K562 (cell line): ENCODE results near the gene TSPAN18. TPM values are rescaled to one million over a fixed set of nuclear protein-coding genes. Genes with fewer than 3 reads are reported as not detected.

Experiments
- ATAC-seq: fragments of 200-7000 bp; cut with Tn5 transposase; 3 replicates; pipeline ENCODE4 v1.9.1; 2020; ENCODE audit warnings: moderate library complexity
- BruUV-seq: library from RNA; stranded (reverse); fragments of 400-500 nt; replicated peaks from 2 replicates; lab custom pipeline; 2021; lab: Mats Ljungman, UMichigan
- CTCF ChIA-PET: fragments of 300-600 bp; formaldehyde crosslinking; extraction: SDS; loops from one replicate; lab custom pipeline; 2021; ENCODE audit warnings: low intra/inter-chr PET ratio; lab: Yijun Ruan, JAX
- POLR2A ChIA-PET: fragments of 300-600, 350-650 bp; sonication (Branson Sonifier 250); formaldehyde crosslinking; extraction: SDS; loops from one replicate; lab custom pipeline; 2021; ENCODE audit warnings: antibody characterized with exemption, inconsistent platforms; lab: Yijun Ruan, JAX
- DNase-seq, 4 experiments: peaks; one replicate each; pipeline versions ENCODE4 v3.0.0 to v3.0.0-alpha.2; 2011 to 2018; ENCODE audit warnings: low spot score in 3 of 4, mixed read lengths in 3 of 4; ENCODE audit errors: extremely low read depth in 1 of 4
- FAIRE-seq: peaks from 2 replicates; lab custom pipeline; 2011; peaks lifted over from hg19 to GRCh38; lab: Jason Lieb, UNC
- H2AFZ ChIP-seq: 2 replicates; pipeline ENCODE4 v1.6.0; 2011; ENCODE audit warnings: low read depth, low read length, control low read depth, inconsistent platforms
- H3K27ac ChIP-seq: fragments of 200-600 bp; 3 replicates; pipeline ENCODE4 v1.8.0; 2011; ENCODE audit warnings: low read depth, mild to moderate bottlenecking, control low read depth, inconsistent platforms, low read length, moderate library complexity, mixed read lengths; ENCODE audit errors: extremely low read depth
- H3K27me3 ChIP-seq, 2 experiments: fragments of 300-600 bp in 1 of 2; 2 replicates in 1 of 2; 3 replicates in 1 of 2; pipeline versions ENCODE4 v1.6.0 to v1.8.0; 2011; ENCODE audit warnings: inconsistent platforms in 2 of 2, low read length in 2 of 2, mild to moderate bottlenecking in 1 of 2, mixed read lengths in 1 of 2, moderate library complexity in 1 of 2; ENCODE audit not compliant: control insufficient read depth in 2 of 2, insufficient read depth in 2 of 2
- H3K36me3 ChIP-seq: fragments of 300-600 bp; 3 replicates; pipeline ENCODE4 v1.8.0; 2011; ENCODE audit warnings: mild to moderate bottlenecking, low read length, inconsistent platforms; ENCODE audit not compliant: control insufficient read depth, insufficient read depth
- H3K4me1 ChIP-seq, 2 experiments: fragments of 200-600 bp in 1 of 2; replicated peaks in 1 of 2; 2 replicates in 1 of 2; 3 replicates in 1 of 2; pipeline versions ENCODE4 v1.5.1 to v1.8.0; 2011; ENCODE audit warnings: inconsistent platforms in 2 of 2, low read length in 2 of 2, mild to moderate bottlenecking in 1 of 2, mixed read lengths in 1 of 2, moderate library complexity in 1 of 2; ENCODE audit not compliant: control insufficient read depth in 2 of 2, insufficient read depth in 2 of 2
- H3K4me2 ChIP-seq: 2 replicates; pipeline ENCODE4 v1.6.1; 2011; ENCODE audit warnings: low read length, control low read depth, inconsistent platforms, mixed read lengths; ENCODE audit not compliant: insufficient read depth
- H3K4me3 ChIP-seq: fragments of 200-600 bp; sonication (generic), shearing (Covaris generic); 2 replicates; pipeline ENCODE4 v1.5.1; 2016; ENCODE audit warnings: control low read depth, inconsistent platforms
- H3K79me2 ChIP-seq: fragments of 200-600 bp; 3 replicates; pipeline ENCODE4 v1.8.0; 2011; ENCODE audit warnings: low read length, inconsistent platforms; ENCODE audit not compliant: control insufficient read depth, insufficient read depth
- H3K9ac ChIP-seq, 2 experiments: 2 replicates each; pipeline versions ENCODE4 v1.6.0 to v1.6.1; 2011; ENCODE audit warnings: low read depth in 2 of 2, low read length in 2 of 2, control low read depth in 1 of 2, inconsistent platforms in 1 of 2, mild to moderate bottlenecking in 1 of 2, mixed read lengths in 1 of 2; ENCODE audit not compliant: insufficient read depth in 1 of 2
- H3K9me1 ChIP-seq: one replicate; pipeline ENCODE4 v1.6.0; 2011; ENCODE audit warnings: inconsistent platforms, mild to moderate bottlenecking, low read length, moderate library complexity; ENCODE audit not compliant: control insufficient read depth, insufficient read depth
- H3K9me3 ChIP-seq: replicated peaks from 2 replicates; pipeline ENCODE4 v1.5.1; 2011; ENCODE audit warnings: low read depth, low read length, inconsistent platforms; ENCODE audit not compliant: control insufficient read depth, insufficient read depth
- H4K20me1 ChIP-seq: replicated peaks from 2 replicates; pipeline ENCODE4 v1.6.1; 2011; ENCODE audit warnings: low read length, inconsistent platforms, mixed read lengths; ENCODE audit not compliant: control insufficient read depth, insufficient read depth
- ATF3 ChIP-seq, 2 experiments: fragments of 450-650 bp in 1 of 2; sonication (generic) in 1 of 2; formaldehyde crosslinking in 1 of 2; IDR thresholded peaks in 1 of 2; conservative IDR thresholded peaks in 1 of 2; 2 replicates each; pipeline versions ENCODE4 v1.6.1 to v1.8.1; 2016 to 2023; ENCODE audit warnings: mild to moderate bottlenecking in 2 of 2, moderate library complexity in 2 of 2, inconsistent platforms in 1 of 2, missing genetic modification reagents in 1 of 2
- C11orf30 ChIP-seq: fragments of 450-650 bp; IDR thresholded peaks from 2 replicates; pipeline ENCODE4 v1.6.1; 2016; ENCODE audit warnings: low read depth, mild to moderate bottlenecking
- GATAD2A ChIP-seq: fragments of 450-650 bp; IDR thresholded peaks from 2 replicates; pipeline ENCODE4 v1.6.1; 2017
- KLF10 ChIP-seq: fragments of 250-450 bp; sonication (Bioruptor Pico); IDR thresholded peaks from 2 replicates; pipeline ENCODE4 v1.6.1; 2021; ENCODE audit warnings: matching md5 sums
- PCBP2 ChIP-seq: fragments of 200-400 bp; formaldehyde crosslinking; IDR thresholded peaks from 2 replicates; pipeline ENCODE4 v1.6.1; 2018; ENCODE audit warnings: low read length, low read depth, mild to moderate bottlenecking, moderate library complexity; ENCODE audit not compliant: poor library complexity, severe bottlenecking
- ZNF175 ChIP-seq: fragments of 200-800 bp; sonication (Bioruptor generic); IDR thresholded peaks from 2 replicates; pipeline ENCODE4 v1.6.1; 2016; ENCODE audit warnings: low read depth, mild to moderate bottlenecking, missing genetic modification characterization, missing compliant biosample characterization
- WGBS: fragments of 100-300 bp; shearing (Covaris generic); methylation state at CpG from one replicate; pipeline ENCODE4 v1.1.6; 2016; ENCODE audit warnings: low coverage, mixed read lengths; ENCODE audit not compliant: insufficient coverage; ENCODE audit errors: missing lambda C conversion rate; 5-methylcytosine and 5-hydroxymethylcytosine counted together
- in situ Hi-C: fragments of 300-500 bp; cut with MboI; formaldehyde crosslinking; loops from 4 replicates; pipeline ENCODE4 v1.15.0; 2018; ENCODE audit warnings: inconsistent platforms, mixed read lengths
- intact Hi-C: fragments of 100-400 bp; cut with micrococcal nuclease; formaldehyde crosslinking; loops from 2 replicates; pipeline ENCODE4 v1.14.2; 2022
- polyA plus RNA-seq, 8 experiments: library from polyadenylated mRNA; depleted of rRNA in 4 of 8; stranded (reverse) in 5 of 8; unstranded in 3 of 8; fragments of >200 nt; fragmentation: Nextera tagmentation in 2 of 8; fragmentation: Illumina TruSeq in 1 of 8; extraction: Ambion mirVana in 2 of 8; extraction: Trizol in 1 of 8; gene quantifications; 2 replicates each; pipeline versions ENCODE4 v1.2.1 to v1.2.3, GENCODE V29; 2011 to 2014; ENCODE audit warnings: inconsistent platforms in 1 of 8, missing spikeins in 1 of 8
- total RNA-seq, 7 experiments: library from RNA; depleted of rRNA in 6 of 7; stranded (reverse); fragments of >200 nt in 6 of 7; fragmentation: Illumina TruSeq in 2 of 7; extraction: Trizol in 2 of 7; gene quantifications; 2 replicates each; pipeline versions ENCODE4 v1.2.1 to v1.2.3, GENCODE V29; 2011 to 2021; ENCODE audit warnings: low replicate concordance in 1 of 7

Gene TSPAN18
- total and polyA plus RNA-seq, 9 of the 15 experiments (the other 6 are each of a cell fraction or from before 2014, with no cell fraction given), result 0.17 to 0.35 (median 0.22) TPM; not detected in 4

DNA sequence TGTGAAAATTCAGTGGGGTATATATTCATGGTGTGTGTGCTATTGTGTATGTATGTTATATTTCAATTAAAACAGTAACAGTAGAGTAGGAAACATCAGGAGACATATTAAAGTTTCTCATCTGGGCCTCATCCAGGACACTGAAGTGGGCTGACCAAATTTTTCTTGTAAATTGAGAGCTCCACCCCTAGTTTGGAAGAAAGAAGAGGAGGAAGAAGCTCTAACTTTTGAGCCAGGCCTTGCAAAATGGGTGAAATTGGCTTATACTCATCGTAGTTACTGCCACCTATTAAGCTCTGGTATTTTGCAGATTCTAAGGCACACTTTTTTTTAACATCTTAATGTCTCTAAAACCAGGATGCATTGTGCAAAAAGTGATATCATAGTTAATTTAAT, 33.7 kb downstream of the TSPAN18 start:
- H3K27me3 ChIP-seq, result peaks cover 0 to 15% of the 10 kb centered on the region in 2 experiments; a peak in 3 of 5 replicates
- BruUV-seq, result no TSS peak

More for the DNA sequence above, 33.7 kb downstream of the TSPAN18 start:
- FAIRE-seq, result no peak
- no peak overlapping the region for H3K4me2 ChIP-seq
- intact Hi-C loops, result no loop called here
- ChIA-PET POLR2A (no interaction called here), CTCF (no interaction called here)
- no peaks in the 10 kb centered on the region for H3K36me3 ChIP-seq
- H3K9me1 ChIP-seq, result no peaks in the 10 kb centered on the region
- H3K9ac ChIP-seq, result no peak overlapping the region
- H3K27ac ChIP-seq, result no peak overlapping the region
- in situ Hi-C loops, result no loop called here
- no peaks in the 10 kb centered on the region for H3K79me2 ChIP-seq
- H2AFZ ChIP-seq, result no peak overlapping the region
- H3K9me3 ChIP-seq, result no peaks in the 10 kb centered on the region; the same call in 1 of the 2 replicates
- H4K20me1 ChIP-seq, result peaks cover 7% of the 10 kb centered on the region; the same call in 1 of the 2 replicates
- peaks cover 0 to 3% of the 10 kb centered on the region in 2 experiments; a peak in 2 of 5 replicates for H3K4me1 ChIP-seq
- no peak overlapping the region for H3K4me3 ChIP-seq
- no peak for ATAC-seq
- WGBS, result 13% methylated on average over 1 of the region's 1 CpG
- no peak for TF ChIP-seq KLF10 (CRISPR knock-in tag)
- no peak for TF ChIP-seq C11orf30
- TF ChIP-seq GATAD2A, result no peak
- no peak for TF ChIP-seq ATF3 (IDR thresholded peaks at IDR 0.05)
- TF ChIP-seq ATF3 (CRISPR knock-in tag; conservative IDR thresholded peaks at IDR 0.05), result no peak
- TF ChIP-seq PCBP2, result no peak
- TF ChIP-seq ZNF175 (CRISPR knock-in tag), result no peak
- no peak for DNase-seq
